Suppressor macrophage treated with lipopolysaccharide for 1 hour (primary cell): ENCODE results near the gene FOXD2.

Experiments used
- DNase-seq, 3 donors: peaks; one replicate each; pipeline ENCODE4 v3.0.0-alpha.2; 2020 to 2022

The FOXD2 gene

GRCh38 chr1:47417170-47418044 lies 20.4 kb upstream of the FOXD2 start:
- no peak for DNase-seq

GRCh38 chr1:47418122-47418521 lies 19.7 kb upstream of the FOXD2 start:
- DNase-seq: no peak

GRCh38 chr1:47418681-47419325 lies 19.0 kb upstream of the FOXD2 start:
- no peak for DNase-seq

DNA sequence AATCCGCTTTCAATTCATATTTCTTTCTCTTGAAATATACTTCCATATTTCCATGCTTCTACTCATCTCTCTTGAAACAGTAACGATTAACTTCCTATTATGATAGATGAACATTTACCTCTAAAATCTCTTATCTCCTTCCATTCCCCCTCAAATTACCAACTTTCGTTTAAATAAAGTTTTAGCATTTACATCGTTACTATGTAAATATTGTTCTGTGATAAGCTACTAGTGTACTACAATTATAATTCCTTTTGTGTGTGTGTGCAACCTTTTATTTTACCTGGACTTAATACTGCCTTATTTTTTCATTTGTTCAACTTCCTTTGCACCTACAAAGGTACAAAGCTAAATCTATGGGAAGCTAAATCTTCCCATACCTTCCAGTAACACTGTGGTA lies 17.3 kb upstream of the FOXD2 start:
- DNase-seq: no peak

DNA sequence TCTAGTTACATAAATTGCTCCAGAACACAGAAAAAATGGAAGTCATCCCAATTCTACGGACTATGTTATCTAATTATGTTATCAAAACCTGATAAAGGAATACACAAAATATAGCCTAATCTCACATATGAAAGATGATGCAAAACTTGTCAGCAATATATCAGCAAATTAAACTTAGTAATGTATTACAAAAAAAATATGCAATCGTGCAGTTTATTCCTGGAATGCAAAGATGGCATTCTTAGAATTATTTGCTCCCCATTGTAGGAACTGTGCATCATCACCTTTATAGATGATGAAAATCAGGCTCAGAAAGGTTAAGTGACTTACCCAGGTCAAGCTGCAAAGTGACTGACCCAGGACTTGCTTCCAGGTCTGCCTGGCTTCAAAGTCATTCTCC lies 14.0 kb upstream of the FOXD2 start:
- DNase-seq: no peak

DNA sequence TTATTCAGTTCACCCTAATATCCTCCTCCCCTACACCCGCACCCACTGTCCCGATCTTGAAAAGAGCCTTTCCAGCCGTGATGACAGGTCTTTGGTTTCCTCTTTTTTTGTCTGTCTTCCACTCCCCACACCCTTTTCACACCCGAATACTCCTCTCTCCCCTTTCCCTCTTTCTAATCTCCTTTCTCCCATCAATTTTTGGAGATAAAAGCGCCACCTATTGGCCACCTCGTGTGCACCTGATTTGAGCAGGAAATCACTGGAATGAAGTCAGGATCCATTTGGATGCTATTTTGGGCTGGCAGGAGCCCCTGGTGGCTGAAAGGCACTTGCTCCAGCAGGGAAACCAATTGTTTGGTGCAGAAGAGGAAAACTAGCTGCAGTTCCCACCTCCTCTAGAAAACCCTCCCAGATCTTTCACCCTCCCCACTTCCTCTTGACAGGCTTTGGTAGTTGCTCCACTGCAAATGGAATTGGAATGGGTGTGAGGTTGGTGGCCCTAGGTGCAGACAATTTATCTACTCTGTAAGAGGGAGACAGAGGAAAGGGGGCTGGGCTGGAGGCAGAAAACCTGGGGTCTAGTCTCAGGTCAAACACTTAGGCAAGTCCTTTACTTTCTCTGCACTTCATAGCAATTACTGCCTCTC lies 13.4 kb upstream of the FOXD2 start:
- peak; percentile 37 to 58 (median 50) for DNase-seq

DNA sequence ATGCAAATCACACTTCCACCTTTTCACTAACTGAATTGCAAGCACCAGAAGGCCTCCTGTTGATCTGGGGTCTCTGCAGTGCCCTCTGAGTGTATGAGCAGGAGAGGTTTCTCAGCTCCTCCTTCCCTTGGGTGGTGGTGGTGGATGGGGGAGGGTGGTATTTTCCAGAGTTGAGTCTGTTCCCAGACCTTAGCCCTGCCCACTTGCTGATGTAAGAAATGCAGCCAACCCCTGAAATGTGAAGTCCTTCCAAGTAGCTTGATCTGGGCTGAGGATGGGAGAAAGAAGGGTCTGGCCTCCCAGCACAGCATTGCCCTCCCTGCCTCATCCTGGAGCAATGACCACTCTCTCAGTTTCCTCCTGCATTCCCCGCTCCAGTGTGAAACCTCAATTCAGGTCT lies 6.3 kb upstream of the FOXD2 start:
- peak; percentile 49 to 72 (median 49) for DNase-seq

DNA sequence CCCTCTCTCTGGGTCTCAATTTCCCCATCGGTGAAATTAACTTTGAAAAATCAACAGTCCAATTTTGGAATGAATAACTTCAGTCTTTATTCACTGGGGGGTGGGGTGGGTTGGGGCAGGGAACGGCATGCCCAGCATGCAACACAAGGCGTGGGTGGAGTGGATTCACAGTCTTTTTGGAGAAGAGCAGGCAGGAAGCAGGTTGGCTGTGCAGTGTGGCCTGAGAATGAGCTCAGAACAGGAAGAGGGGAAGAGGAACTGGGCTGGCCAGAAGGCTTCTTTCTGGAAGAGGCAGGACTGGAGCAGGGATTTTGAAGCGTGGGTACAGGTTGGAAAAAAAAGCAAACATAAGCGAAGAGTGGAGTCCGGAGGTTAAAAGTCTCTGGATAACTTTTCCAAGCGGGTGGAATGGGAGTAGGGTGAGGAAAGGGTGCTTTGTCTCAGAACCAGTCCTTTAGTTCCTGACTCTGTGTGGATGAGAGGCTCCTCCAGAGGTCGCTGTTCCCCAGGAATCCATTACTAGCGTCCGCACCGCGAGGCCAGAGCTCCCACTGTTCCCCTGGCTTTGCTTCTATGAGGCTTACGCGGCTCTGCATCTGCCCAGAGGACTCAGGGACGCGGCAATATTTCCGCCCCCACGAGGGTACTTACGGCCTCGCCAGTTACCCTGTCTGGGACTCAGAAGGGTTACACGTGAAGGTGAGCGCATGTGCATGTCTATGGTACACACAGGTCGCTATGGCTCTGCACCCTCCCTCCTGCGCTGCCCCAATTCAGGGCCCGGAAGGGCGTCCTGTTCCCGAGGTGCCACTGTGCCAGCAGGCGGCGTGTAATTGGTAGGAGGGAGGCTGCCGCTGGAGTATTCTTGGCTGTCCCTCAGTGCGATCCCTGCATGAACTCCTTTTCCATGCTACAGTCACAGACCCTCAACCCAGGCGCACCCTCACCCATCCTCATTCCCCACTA lies 5.5 kb upstream of the FOXD2 start:
- DNase-seq: peak; percentile 86 to 91 (median 89)

DNA sequence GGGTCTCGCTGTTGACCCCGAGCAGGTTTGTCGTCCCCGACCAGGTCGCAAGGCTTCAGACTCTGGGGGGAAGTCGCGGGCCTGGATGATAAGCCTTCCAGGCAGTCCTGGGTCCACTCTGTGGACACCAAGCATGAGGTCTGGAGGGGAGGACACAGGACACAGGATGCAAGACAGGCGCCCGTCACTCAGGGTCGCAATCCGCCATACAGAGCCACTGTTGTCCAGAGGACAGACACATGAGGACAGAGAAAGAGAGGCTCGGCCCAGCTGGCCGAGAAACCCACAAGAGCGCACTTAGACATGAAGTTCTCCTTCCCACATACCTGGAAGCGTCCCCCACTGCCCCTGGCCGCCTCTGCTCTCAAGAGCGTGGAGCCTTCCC lies 4.8 kb upstream of the FOXD2 start:
- DNase-seq: no peak

- DNase-seq: peak in 1 of 3 donors; percentile 44
These were observed 4.3 kb upstream of the FOXD2 start for GRCh38 chr1:47433477-47434050.

DNA sequence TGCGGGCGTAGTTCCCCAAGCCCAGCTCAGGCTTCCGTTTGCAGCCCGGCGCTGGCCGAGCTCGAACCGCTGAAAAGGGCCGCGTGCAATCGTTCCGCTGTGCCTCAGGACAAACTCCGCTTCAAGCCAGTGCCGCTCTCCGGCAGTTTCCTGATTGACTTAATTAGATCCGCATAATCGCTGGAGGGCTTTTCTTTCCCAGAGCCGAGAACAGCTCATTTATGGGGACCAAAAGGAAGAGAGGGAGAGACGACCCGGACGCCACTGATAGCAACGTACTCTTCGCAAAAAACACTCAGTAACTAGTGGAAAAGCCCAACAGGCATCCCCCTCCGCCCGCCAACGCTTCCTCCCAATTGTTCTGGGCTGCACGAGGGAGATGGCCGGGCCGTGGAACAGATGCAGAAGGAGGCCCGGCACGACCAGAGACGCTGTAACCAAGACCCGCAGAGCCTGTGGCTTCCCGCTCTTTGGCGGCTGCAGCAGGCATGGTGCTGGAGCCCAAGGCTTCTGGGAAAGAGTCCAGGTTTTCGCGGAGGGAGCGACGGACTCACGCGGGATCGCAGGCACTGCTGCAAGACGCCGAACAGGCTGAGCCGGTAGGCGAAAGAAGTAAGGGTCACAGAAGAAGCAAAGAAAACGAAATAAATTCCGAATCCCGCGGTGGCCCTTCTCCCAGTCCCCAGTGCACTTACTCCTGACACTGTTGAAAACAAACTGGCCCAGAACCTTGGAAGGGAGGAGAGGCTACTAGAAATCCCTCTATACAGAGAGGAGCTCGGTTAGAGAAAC lies 3.6 kb upstream of the FOXD2 start:
- peak; percentile 46 to 69 (median 55) for DNase-seq

DNA sequence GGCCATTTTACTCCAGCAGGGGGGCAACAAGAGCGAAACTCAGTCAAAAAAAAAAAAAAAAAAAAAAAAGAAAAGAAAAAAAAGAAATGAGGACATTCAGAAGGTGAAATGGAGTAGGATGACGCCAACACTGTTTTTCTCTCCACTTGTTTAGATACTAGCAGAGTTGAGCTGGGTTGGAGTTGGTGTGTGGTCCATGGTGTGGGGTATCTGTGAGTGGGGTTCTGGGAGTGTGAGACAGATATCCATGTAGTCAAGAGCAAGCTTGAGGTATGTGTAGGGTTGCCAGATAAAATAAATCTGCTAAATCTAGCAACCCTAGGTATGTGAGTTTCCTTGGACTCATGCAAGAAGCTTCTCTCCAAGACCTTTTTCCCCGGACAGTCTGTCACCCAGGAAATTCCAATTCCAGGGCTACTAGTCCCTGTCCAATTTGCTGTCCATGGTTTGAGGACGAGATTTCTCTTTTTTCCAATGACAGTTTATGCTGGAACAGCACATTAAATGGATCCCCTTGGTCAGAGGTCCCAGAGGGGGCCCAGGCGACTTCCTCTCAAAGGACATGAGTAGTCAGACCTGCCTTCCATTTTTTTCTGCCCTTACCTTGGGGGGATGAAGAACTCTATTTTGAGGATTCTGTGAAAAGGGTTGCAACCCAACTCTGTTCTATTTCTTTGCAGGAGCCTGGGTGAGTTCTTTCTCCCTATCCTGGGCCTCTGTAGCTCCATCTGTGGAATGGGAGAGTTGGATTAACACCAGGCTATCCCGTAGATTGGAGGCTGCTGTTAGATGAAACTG lies 2.1 kb upstream of the FOXD2 start:
- DNase-seq: no peak

DNA sequence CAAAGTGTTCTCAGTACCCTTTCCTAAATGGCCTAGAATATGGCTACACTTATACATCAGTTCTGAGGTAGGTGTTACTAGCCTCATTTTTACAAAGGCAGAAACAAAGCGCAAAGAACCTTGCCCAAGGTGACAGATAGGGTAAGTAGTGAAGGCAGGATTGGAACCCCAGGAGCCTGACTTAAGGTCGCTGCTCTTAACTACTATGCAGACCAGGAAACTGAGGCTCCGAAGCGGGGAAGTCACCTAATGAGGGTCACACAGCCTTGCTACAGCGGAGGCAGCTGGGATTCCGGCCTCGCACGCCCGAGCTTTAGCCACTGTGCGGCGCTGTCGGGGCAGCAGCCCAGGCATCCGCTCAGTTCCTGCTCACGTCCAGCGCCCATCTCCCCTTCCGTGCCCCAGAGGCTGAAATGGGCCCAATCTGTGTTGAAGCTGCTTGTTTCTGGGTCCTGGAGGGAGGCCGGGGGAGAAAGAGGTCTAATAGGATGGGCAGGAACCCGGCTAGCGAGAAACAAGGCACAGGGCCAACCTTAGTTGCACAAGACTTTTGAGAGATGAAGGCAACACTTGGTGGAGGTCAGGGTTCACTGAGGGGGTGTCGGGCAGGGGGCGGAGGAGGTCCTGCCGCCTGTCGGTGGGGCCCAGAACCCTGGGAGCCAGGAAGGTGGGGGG lies 1.4 kb upstream of the FOXD2 start:
- peak; percentile 78 to 91 (median 81) for DNase-seq

DNA sequence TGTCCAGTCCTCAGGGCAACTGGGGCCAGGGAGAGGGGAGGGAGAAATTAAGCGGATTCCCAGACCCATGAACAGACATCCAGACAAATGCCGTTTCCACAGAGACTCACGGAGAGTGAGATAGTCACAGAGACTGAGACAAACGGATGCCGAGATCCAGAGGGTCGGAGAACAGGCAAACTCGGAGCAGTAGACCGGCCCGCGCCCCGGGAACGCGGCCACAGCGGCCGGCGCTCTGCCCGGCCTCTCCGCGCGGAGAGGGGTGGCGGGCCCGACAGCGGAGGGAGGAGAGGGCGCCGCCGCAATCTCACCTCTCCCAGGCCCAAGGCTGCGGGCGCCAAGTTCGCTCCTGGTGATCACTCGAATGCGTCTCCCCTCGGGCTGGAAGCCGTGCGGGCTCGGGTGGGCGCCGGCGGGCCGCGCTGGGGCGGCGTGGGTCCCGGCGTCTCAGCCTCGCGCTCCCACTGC lies 831 bp upstream of the FOXD2 start:
- DNase-seq: peak in 2 of 3 donors; percentile 19 to 27

GRCh38 chr1:47438165-47439016 lies 547 bp downstream of the FOXD2 start:
- peak in 1 of 3 donors; percentile 49 for DNase-seq

DNA sequence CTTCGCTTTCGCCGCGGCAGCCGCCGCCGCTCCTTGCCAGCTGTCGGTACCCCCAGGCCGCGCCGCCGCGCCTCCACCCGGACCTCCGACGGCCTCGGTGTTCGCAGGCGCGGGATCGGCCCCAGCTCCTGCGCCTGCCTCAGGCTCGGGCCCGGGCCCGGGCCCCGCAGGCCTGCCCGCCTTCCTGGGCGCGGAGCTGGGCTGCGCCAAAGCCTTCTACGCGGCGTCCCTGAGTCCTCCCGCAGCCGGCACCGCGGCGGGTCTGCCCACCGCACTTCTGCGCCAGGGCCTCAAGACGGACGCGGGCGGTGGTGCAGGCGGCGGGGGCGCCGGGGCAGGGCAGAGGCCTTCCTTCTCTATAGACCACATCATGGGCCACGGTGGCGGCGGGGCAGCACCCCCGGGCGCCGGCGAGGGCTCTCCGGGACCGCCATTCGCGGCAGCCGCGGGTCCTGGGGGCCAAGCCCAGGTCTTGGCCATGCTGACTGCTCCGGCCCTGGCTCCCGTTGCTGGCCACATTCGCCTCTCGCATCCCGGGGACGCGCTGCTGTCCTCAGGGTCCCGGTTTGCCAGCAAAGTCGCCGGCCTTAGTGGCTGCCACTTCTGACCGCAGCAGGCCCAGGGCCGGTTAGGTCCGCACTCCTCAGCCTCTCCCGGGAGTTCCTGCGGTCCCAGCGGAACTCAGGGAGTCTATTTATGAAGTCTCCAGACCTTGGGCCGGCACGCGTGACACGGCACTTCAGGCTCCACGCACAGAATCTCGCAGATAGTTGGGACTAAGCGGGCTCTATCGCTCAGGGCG lies 1.4 kb downstream of the FOXD2 start:
- DNase-seq: no peak

DNA sequence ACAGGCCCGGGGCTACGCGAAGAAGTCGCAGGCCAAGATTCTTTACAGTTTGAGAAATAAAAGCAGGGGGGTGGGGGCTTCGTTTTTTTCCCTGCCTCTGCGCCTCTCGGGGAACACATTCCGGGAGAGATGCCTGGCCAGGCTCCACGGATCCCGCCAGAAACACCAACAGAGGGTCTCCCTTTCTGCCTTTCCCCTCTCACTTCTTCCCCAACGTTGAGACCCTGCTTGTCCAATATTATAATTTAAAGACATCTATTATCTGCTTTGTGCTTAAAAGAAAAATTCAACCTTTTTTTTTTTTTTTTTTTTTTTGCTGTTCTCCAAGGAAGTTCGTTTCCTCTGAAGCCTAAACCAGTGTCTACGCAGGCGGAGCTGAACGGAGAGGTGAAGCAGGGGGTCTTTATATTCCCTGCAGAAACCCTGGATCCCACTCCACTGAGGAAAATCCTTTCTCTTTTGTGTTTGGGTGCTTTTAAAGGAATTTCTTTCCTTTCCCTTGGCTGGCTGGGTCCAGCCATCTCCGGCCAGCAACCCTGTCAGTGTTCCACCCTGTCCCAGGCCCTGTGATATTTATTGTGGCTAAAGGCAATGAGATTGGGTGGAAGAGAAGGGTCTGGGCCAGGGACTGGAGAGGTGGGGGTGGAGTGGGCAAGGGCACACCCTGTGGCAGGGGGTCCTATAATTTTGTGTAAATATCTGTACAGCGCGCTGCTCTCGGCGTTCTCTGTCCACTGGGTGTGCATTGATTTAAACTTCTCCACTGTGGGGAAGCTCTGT lies 2.2 kb downstream of the FOXD2 start:
- no peak for DNase-seq
